K562 (cell line): ENCODE measurements around the gene ZBTB26. TPM values are rescaled to one million over a fixed set of nuclear protein-coding genes. Genes with fewer than 3 reads are reported as not detected.

Experiments
- ATAC-seq: fragments of 200-7000 bp; cut with Tn5 transposase; 3 replicates; pipeline ENCODE4 v1.9.1; 2020; ENCODE audit warnings: moderate library complexity
- BruUV-seq: library from RNA; stranded (reverse); fragments of 400-500 nt; replicated peaks from 2 replicates; lab custom pipeline; 2021; lab: Mats Ljungman, UMichigan
- CTCF ChIA-PET: fragments of 300-600 bp; formaldehyde crosslinking; extraction: SDS; loops from one replicate; lab custom pipeline; 2021; ENCODE audit warnings: low intra/inter-chr PET ratio; lab: Yijun Ruan, JAX
- POLR2A ChIA-PET: fragments of 300-600, 350-650 bp; sonication (Branson Sonifier 250); formaldehyde crosslinking; extraction: SDS; loops from one replicate; lab custom pipeline; 2021; ENCODE audit warnings: antibody characterized with exemption, inconsistent platforms; lab: Yijun Ruan, JAX
- DNase-seq, 4 experiments: peaks; one replicate each; pipeline versions ENCODE4 v3.0.0 to v3.0.0-alpha.2; 2011 to 2018; ENCODE audit warnings: low spot score in 3 of 4, mixed read lengths in 3 of 4; ENCODE audit errors: extremely low read depth in 1 of 4
- FAIRE-seq: peaks from 2 replicates; lab custom pipeline; 2011; peaks lifted over from hg19 to GRCh38; lab: Jason Lieb, UNC
- H2AFZ ChIP-seq: 2 replicates; pipeline ENCODE4 v1.6.0; 2011; ENCODE audit warnings: low read depth, low read length, control low read depth, inconsistent platforms
- H3K27ac ChIP-seq: fragments of 200-600 bp; 3 replicates; pipeline ENCODE4 v1.8.0; 2011; ENCODE audit warnings: low read depth, mild to moderate bottlenecking, control low read depth, inconsistent platforms, low read length, moderate library complexity, mixed read lengths; ENCODE audit errors: extremely low read depth
- H3K27me3 ChIP-seq, 2 experiments: fragments of 300-600 bp in 1 of 2; 2 replicates in 1 of 2; 3 replicates in 1 of 2; pipeline versions ENCODE4 v1.6.0 to v1.8.0; 2011; ENCODE audit warnings: inconsistent platforms in 2 of 2, low read length in 2 of 2, mild to moderate bottlenecking in 1 of 2, mixed read lengths in 1 of 2, moderate library complexity in 1 of 2; ENCODE audit not compliant: control insufficient read depth in 2 of 2, insufficient read depth in 2 of 2
- H3K36me3 ChIP-seq: fragments of 300-600 bp; 3 replicates; pipeline ENCODE4 v1.8.0; 2011; ENCODE audit warnings: mild to moderate bottlenecking, low read length, inconsistent platforms; ENCODE audit not compliant: control insufficient read depth, insufficient read depth
- H3K4me1 ChIP-seq, 2 experiments: fragments of 200-600 bp in 1 of 2; replicated peaks in 1 of 2; 2 replicates in 1 of 2; 3 replicates in 1 of 2; pipeline versions ENCODE4 v1.5.1 to v1.8.0; 2011; ENCODE audit warnings: inconsistent platforms in 2 of 2, low read length in 2 of 2, mild to moderate bottlenecking in 1 of 2, mixed read lengths in 1 of 2, moderate library complexity in 1 of 2; ENCODE audit not compliant: control insufficient read depth in 2 of 2, insufficient read depth in 2 of 2
- H3K4me2 ChIP-seq: 2 replicates; pipeline ENCODE4 v1.6.1; 2011; ENCODE audit warnings: low read length, control low read depth, inconsistent platforms, mixed read lengths; ENCODE audit not compliant: insufficient read depth
- H3K4me3 ChIP-seq: fragments of 200-600 bp; sonication (generic), shearing (Covaris generic); 2 replicates; pipeline ENCODE4 v1.5.1; 2016; ENCODE audit warnings: control low read depth, inconsistent platforms
- H3K79me2 ChIP-seq: fragments of 200-600 bp; 3 replicates; pipeline ENCODE4 v1.8.0; 2011; ENCODE audit warnings: low read length, inconsistent platforms; ENCODE audit not compliant: control insufficient read depth, insufficient read depth
- H3K9ac ChIP-seq, 2 experiments: 2 replicates each; pipeline versions ENCODE4 v1.6.0 to v1.6.1; 2011; ENCODE audit warnings: low read depth in 2 of 2, low read length in 2 of 2, control low read depth in 1 of 2, inconsistent platforms in 1 of 2, mild to moderate bottlenecking in 1 of 2, mixed read lengths in 1 of 2; ENCODE audit not compliant: insufficient read depth in 1 of 2
- H3K9me1 ChIP-seq: one replicate; pipeline ENCODE4 v1.6.0; 2011; ENCODE audit warnings: inconsistent platforms, mild to moderate bottlenecking, low read length, moderate library complexity; ENCODE audit not compliant: control insufficient read depth, insufficient read depth
- H3K9me3 ChIP-seq: replicated peaks from 2 replicates; pipeline ENCODE4 v1.5.1; 2011; ENCODE audit warnings: low read depth, low read length, inconsistent platforms; ENCODE audit not compliant: control insufficient read depth, insufficient read depth
- H4K20me1 ChIP-seq: replicated peaks from 2 replicates; pipeline ENCODE4 v1.6.1; 2011; ENCODE audit warnings: low read length, inconsistent platforms, mixed read lengths; ENCODE audit not compliant: control insufficient read depth, insufficient read depth
- ARHGAP35 ChIP-seq: fragments of 450-650 bp; IDR thresholded peaks from 2 replicates; pipeline ENCODE4 v1.6.1; 2018; ENCODE audit not compliant: partially characterized antibody
- ARID2 ChIP-seq: fragments of 450-650 bp; IDR thresholded peaks from 2 replicates; pipeline ENCODE4 v1.6.1; 2017; ENCODE audit warnings: antibody characterized with exemption, mild to moderate bottlenecking
- BRF1 ChIP-seq: IDR thresholded peaks from 3 replicates; pipeline ENCODE4 v1.6.1; 2011; ENCODE audit warnings: borderline replicate concordance, mild to moderate bottlenecking; ENCODE audit not compliant: insufficient read length; ENCODE audit errors: extremely low read depth
- CBX8 ChIP-seq: fragments of 200-600 bp; sonication (generic); IDR thresholded peaks from 2 replicates; pipeline ENCODE4 v1.6.1; 2012; ENCODE audit warnings: borderline replicate concordance, mixed run types, low read depth, mild to moderate bottlenecking, moderate library complexity, mixed read lengths, low read length, control low read depth, inconsistent platforms; ENCODE audit not compliant: poor library complexity, severe bottlenecking; ENCODE audit errors: extremely low read depth
- CC2D1A ChIP-seq: fragments of 450-650 bp; IDR thresholded peaks from 2 replicates; pipeline ENCODE4 v1.6.1; 2017; ENCODE audit warnings: mild to moderate bottlenecking
- FOXK2 ChIP-seq, 2 experiments: fragments of 450-650 bp; IDR thresholded peaks in 1 of 2; conservative IDR thresholded peaks in 1 of 2; 2 replicates each; pipeline ENCODE4 v1.6.1; 2016; ENCODE audit warnings: low read depth in 2 of 2, mild to moderate bottlenecking in 1 of 2
- HDAC1 ChIP-seq, 2 experiments: fragments of 450-650 bp; IDR thresholded peaks; 2 replicates each; pipeline ENCODE4 v1.6.1; 2016 to 2017; ENCODE audit warnings: inconsistent platforms in 1 of 2, mild to moderate bottlenecking in 1 of 2, moderate library complexity in 1 of 2
- HDGF ChIP-seq: fragments of 450-650 bp; IDR thresholded peaks from 2 replicates; pipeline ENCODE4 v1.6.1; 2016
- RHOXF2B ChIP-seq: fragments of 250-450 bp; sonication (Bioruptor Pico); conservative IDR thresholded peaks from 2 replicates; pipeline ENCODE4 v1.5.1; 2021
- UBTF ChIP-seq, 2 experiments: IDR thresholded peaks; 2 replicates each; pipeline ENCODE4 v1.6.1; 2012; ENCODE audit warnings: improper control_type of control experiment in 2 of 2, low read depth in 2 of 2, low read length in 2 of 2, borderline replicate concordance in 1 of 2
- YBX1 ChIP-seq: fragments of 450-650 bp; IDR thresholded peaks from 2 replicates; pipeline ENCODE4 v1.7.1; 2016; ENCODE audit warnings: mild to moderate bottlenecking
- WGBS: fragments of 100-300 bp; shearing (Covaris generic); methylation state at CpG from one replicate; pipeline ENCODE4 v1.1.6; 2016; ENCODE audit warnings: low coverage, mixed read lengths; ENCODE audit not compliant: insufficient coverage; ENCODE audit errors: missing lambda C conversion rate; 5-methylcytosine and 5-hydroxymethylcytosine counted together
- in situ Hi-C: fragments of 300-500 bp; cut with MboI; formaldehyde crosslinking; loops from 4 replicates; pipeline ENCODE4 v1.15.0; 2018; ENCODE audit warnings: inconsistent platforms, mixed read lengths
- intact Hi-C: fragments of 100-400 bp; cut with micrococcal nuclease; formaldehyde crosslinking; loops from 2 replicates; pipeline ENCODE4 v1.14.2; 2022
- polyA plus RNA-seq, 8 experiments: library from polyadenylated mRNA; depleted of rRNA in 4 of 8; stranded (reverse) in 5 of 8; unstranded in 3 of 8; fragments of >200 nt; fragmentation: Nextera tagmentation in 2 of 8; fragmentation: Illumina TruSeq in 1 of 8; extraction: Ambion mirVana in 2 of 8; extraction: Trizol in 1 of 8; gene quantifications; 2 replicates each; pipeline versions ENCODE4 v1.2.1 to v1.2.3, GENCODE V29; 2011 to 2014; ENCODE audit warnings: inconsistent platforms in 1 of 8, missing spikeins in 1 of 8
- total RNA-seq, 7 experiments: library from RNA; depleted of rRNA in 6 of 7; stranded (reverse); fragments of >200 nt in 6 of 7; fragmentation: Illumina TruSeq in 2 of 7; extraction: Trizol in 2 of 7; gene quantifications; 2 replicates each; pipeline versions ENCODE4 v1.2.1 to v1.2.3, GENCODE V29; 2011 to 2021; ENCODE audit warnings: low replicate concordance in 1 of 7

ZBTB26 gene
- total and polyA plus RNA-seq, 9 of the 15 experiments (the other 6 are each of a cell fraction or from before 2014, with no cell fraction given): 2.4 to 20.7 (median 5.0) TPM

- Histone ChIP-seq H2AFZ (peak overlapping the region; percentile 92), H3K4me1 (peaks cover 13 to 15% of the 10 kb centered on the region in 2 experiments; a peak in 4 of 5 replicates), H3K9ac (peak overlapping the region; percentile 67 to 93), H3K36me3 (peaks cover 23% of the 10 kb centered on the region), H3K4me3 (peak overlapping the region; percentile 57), H3K4me2 (peak overlapping the region; percentile 99), H3K79me2 (peaks cover 52% of the 10 kb centered on the region), H4K20me1 (no peaks in the 10 kb centered on the region), H3K9me3 (no peaks in the 10 kb centered on the region; the same call in 1 of the 2 replicates), H3K9me1 (no peaks in the 10 kb centered on the region), H3K27ac (peak overlapping the region; percentile 62), H3K27me3 (no peaks in the 10 kb centered on the region)
- POLR2A ChIA-PET: interaction anchor here (0.9 to 1.4 kb wide), 4 partner anchors 12 to 37 kb away, joined by 3 to 6 read pairs (median 3); partner anchors contain the start of gene RC3H2
- CTCF ChIA-PET: no interaction called here
- intact Hi-C loops: no loop called here
- DNase-seq: peak in 2 of 4 experiments; percentile 10 to 50
- ATAC-seq: peak; percentile 26
- BruUV-seq: TSS peak; percentile 57
- in situ Hi-C loops: no loop called here
- 2% methylated on average over 17 of the region's 17 CpGs for whole genome bisulfite sequencing
- FAIRE-seq: peak; percentile 82
- TF ChIP-seq BRF1 (no peak), ARID2 (peak; percentile 41; the same call in 1 of the 2 replicates), CC2D1A (no peak), FOXK2 (conservative IDR thresholded peaks at IDR 0.05 in 1 of 2, IDR thresholded peaks at IDR 0.05 in 1 of 2; ENCODE audit: low read depth in 2 of 2) (peak; percentile 21 to 39; a peak in 1 of 4 replicates), HDAC1 (IDR thresholded peaks at IDR 0.05) (peak in 1 of 2 experiments; percentile 29; a peak in 1 of 4 replicates), ARHGAP35 (no peak), YBX1 (no peak), UBTF (IDR thresholded peaks at IDR 0.05; ENCODE audit: borderline replicate concordance in 1 of 2, low read depth in 2 of 2, low read length in 2 of 2) (peak in 1 of 2 experiments; percentile 29; a peak in 1 of 4 replicates), RHOXF2B (no peak), CBX8 (no peak), HDGF (peak; percentile 76; the same call in 1 of the 2 replicates)
These were observed 10.4 kb upstream of the ZBTB26 start for GRCh38 chr9:122941582-122942234.
